ENCODE measurements around the gene AZIN2.
A peak's percentile ranks its signal among the peaks of the same experiment; 100 is the strongest.
"Not testable (repeated sequence)": the region's sequence is repeated elsewhere in the genome, so short reads cannot be mapped to it uniquely, and the experiment has no call there.

Gene AZIN2

DNA sequence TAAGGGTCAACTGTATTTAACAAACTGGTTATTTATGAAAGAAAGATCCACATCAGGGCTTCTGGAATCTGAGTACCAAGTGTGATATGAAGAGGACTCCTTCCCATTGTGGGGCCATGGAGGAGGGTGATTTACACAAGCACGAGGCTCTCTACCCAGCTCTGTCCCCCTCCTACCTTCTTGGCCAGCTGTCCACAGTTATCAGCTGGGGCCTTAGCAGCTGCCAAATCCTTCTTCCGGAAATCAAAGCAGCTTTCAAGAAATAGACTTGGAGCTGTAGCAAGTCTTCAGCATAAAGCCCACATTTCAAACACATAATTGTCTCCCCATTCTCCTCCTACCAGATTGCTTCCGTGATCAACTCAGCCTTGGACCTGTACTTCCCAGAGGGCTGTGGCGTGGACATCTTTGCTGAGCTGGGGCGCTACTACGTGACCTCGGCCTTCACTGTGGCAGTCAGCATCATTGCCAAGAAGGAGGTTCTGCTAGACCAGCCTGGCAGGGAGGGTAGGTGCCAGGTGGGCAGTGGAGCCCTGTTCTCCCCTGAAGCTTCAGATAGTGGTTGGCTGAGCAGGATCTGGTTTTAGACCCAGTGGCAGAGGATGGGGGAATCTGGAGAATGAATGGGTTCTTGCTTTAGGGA, 15.5 kb downstream of the AZIN2 start:
- DNase-seq = no peak

GRCh38 chr1:33097137-33097611, 16.2 kb downstream of the AZIN2 start:
- DNase-seq = no peak

GRCh38 chr1:33097762-33098161, 16.8 kb downstream of the AZIN2 start:
- DNase-seq = no peak

GRCh38 chr1:33098371-33098770, 17.4 kb downstream of the AZIN2 start:
- DNase-seq = no peak

GRCh38 chr1:33099290-33100118, 18.6 kb downstream of the AZIN2 start:
- DNase-seq = peak; percentile 86

DNA sequence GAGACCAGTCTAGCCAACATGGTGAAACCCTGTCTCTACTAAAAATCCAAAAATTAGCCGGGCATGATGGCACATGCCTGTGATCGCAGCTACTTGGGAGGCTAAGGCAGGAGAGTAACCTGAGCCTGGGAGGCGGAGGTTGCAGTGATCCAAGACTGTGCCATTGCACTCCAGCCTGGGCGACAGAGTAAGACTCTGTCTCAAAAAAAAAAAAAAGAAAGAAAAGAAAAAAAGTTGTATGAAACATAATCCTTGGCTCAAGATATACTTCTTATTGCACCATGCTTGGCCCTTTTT, 19.1 kb downstream of the AZIN2 start:
- DNase-seq = not testable (repeated sequence)

GRCh38 chr1:33110477-33110876, 29.5 kb downstream of the AZIN2 start:
- DNase-seq = no peak

DNA sequence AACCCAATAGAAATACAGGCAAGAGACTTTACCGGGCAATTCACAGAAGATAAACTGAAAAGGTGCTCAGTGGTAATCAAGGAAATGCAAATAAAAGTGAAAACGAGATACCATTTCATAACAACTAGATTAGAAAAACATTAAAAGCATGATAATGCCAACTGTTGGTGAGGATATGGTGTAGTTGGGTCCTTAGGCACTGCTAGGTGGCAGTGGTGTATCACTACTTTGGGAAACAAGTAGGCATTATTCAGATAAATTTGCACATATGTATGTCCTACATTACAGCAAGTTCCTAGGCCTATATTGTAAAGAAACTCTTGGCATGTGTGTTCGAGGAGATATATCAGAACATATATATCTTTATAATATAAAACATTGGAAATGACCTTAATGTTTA, 31.0 kb downstream of the AZIN2 start:
- DNase-seq = no peak

DNA sequence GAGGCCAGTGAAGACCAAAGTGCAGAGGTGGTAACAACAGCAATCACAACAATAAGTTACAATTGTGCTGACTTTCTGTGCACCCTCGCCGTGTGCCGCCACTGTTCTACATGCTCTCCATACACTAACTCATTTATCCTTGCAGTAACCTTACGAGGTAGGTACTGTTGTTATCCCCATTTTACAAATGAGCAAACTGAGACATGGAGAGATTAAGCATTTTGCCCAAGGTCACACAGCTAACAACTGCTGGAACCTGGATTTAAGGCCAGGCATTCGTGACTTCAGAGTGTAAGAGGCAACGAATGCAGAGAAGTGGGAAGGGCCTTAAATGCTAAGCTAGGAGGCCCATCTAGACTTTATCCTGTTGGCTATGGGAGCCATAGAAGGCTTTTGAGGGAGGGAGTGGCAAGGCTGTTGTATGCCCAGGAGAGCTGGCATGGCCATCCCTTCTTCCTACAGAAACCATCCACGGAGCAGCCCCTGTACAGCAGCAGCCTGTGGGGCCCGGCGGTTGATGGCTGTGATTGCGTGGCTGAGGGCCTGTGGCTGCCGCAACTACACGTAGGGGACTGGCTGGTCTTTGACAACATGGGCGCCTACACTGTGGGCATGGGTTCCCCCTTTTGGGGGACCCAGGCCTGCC, 36.6 kb downstream of the AZIN2 start:
- no peak for DNase-seq

DNA sequence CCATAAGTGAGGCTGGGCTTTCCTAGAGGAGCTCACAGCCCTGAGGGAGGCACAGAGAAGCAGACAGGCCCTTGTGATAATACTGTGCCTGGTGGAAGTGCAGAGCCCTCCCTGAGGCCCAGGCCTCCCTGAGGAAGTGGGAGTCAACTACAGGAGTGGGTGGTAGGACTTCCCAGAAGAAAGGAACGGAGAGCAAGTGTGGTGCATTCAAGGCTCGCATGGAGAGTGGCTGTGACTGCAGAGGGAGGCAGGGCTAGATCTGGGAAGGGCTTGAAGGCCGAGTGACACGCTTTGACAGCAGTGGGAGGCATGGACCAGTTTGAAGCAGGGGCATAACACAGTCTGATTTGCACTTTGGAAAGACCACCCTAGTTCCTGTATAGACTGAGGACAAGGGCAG, 37.3 kb downstream of the AZIN2 start:
- no peak for DNase-seq

GRCh38 chr1:33119050-33119449, 38.1 kb downstream of the AZIN2 start:
- no peak for DNase-seq

GRCh38 chr1:33119532-33120217, 38.7 kb downstream of the AZIN2 start:
- no peak for DNase-seq

DNA sequence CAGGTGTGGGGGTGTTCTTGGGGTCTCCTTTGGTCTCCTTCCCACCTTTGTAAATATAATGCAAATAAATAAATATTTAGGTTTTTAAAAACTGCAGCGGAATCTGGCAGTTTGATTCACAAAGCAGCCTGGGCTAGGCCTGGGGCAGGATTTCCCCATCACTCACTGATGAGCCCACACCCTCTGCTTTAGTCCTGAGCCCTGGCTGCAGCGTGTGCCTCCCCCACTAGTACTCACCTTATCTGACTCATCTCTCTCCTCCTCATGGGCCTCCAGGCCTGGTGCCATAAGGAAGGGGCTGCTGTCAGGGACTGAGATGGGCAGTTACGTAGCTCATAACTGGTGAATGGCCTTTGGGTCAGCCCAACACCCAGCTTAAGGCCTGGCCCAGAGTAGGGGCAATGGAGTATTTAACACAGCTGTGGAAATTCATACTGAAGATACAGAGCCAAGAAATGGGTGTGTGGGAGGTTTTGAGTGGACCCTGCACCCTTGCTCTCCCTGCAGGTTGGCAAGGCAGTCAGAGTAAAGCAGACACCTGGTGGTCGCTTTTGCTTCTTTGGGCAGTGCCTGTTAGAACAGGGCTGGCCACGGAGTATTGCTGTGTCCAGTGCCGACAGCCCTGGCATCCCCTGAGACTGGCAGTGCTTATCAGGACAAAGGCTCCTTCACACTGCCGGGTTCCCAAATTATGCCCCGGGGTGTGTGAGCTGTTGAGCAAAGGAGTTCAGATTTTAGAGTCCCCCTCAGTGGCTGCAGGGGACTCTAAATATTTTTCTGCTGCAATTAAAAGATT, 39.7 kb downstream of the AZIN2 start:
- DNase-seq = no peak

GRCh38 chr1:33121728-33122127, 40.8 kb downstream of the AZIN2 start:
- DNase-seq = no peak

- DNase-seq = no peak
Observed at GRCh38 chr1:33122483-33123178, 41.7 kb downstream of the AZIN2 start.

- DNase-seq = no peak
Observed at GRCh38 chr1:33123266-33123665, 42.3 kb downstream of the AZIN2 start.

- not testable (repeated sequence) for DNase-seq
Observed at GRCh38 chr1:33124647-33125046, 43.7 kb downstream of the AZIN2 start.

DNA sequence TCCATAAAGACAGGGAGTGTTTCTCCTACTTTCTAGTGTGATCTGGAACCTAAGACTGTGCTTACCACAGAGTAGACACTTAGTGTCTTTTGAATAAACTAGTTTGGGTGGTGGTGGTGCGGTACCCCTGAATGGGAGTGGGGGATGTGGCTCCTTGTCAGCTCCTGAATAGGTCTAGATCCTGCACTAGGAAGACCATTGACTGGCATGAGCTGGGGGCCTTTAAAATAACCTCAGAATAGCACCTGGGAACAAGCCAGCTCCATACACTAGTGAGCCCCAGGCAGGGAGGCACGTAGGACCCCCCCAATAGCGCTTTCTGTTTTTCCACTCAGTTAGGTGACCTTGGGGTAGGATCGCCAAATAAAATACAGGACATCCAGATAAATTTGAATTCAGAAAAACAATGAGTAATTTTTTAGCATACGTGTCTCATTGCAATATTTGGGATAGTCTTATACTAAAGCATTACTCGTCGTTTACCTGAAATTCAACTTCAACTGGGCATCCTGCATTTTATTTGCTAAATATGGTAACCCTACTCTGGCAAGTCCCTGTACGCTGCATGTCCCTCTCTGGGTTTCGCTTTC, 45.6 kb downstream of the AZIN2 start:
- no peak for DNase-seq

DNA sequence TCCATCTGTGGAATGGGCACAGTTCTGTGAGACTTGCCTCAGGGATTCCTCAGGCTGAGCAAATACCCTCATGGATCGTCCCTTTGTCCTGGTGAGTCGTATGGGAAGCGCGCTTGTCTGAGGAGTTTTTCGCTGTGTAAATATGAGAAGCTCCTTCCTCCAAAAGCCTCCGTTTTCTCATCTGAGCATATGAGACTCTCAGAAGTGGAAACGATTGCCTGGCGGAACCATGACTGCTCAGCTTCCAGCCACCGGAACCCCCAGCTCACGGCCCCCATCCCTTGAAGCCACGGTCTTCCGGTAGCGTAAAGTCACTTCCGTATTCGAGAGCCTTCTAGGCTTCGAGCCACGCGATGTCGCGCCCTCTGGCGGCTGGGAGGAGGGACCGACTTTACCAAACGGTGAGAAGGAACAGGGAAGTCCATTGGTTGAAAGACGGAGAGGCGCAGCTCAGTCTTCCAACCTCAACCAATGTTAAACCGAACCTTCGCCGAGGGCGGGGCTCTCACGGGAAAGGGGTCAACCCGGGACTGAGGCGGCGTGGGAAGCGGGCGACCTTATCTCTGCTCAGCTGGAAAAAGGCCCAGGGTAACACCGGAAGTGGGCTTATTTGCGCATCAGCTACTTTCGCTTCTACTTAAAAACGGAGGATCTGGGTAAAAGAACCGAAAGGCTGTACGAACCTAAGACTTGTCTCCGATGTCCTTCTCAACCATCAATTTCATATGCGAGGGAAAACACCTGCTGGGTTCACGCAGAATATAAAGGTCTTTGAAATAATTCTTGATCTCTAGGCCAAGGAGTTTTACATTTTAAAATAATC, 46.3 kb downstream of the AZIN2 start:
- DNase-seq = peak; percentile 99

DNA sequence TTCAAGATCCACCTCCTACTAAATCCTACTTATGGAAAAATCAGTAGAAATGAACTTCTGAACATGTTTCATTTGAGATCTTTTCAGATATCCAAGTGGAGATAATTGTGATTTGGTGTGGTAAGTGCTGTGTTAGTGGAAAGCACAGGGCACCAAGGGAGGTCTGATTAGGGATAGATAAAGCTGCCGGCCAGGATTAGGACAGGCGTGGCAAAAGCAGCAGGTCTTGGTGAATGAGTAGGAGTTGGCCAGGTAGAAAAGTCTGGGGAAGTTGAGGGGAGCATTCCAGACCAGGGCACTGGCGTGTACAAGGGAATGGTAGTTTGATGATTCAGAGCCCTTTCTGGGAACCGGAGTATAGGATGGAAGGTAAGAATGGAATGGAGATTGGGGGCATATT, 47.8 kb downstream of the AZIN2 start:
- no peak for DNase-seq

DNA sequence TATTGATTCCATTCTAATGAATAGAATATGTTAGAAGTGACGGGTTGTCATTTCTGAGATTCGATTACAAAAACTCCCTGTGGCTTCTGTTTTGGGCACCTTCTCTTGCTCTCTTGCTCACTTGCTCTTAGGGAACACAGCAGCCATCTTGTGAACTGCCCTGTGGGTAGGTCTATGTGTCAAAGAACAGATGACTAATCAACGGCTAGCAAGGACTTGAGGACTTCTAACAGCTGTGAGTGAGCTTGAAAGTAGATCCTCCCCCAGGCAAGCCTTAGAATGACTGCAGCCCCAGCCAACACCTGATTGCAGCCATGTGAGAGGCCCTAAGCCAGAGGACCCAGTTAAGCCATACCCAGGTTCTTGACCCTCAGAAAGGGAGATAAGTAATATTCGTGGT, 49.3 kb downstream of the AZIN2 start:
- no peak for DNase-seq
